SK-N-MC (cell line): Measurements from ENCODE around the gene CSF2.

ENCODE experiments used
- DNase-seq: peaks from one replicate; pipeline ENCODE4 v3.0.0-alpha.2; 2011; ENCODE audit warnings: low read depth, low spot score
- H3K27ac ChIP-seq: fragments of 200-600 bp; sonication (generic); 2 replicates; pipeline ENCODE4 v1.5.1; 2016; ENCODE audit warnings: mixed run types
- H3K36me3 ChIP-seq: fragments of 200-600 bp; sonication (generic); 2 replicates; pipeline ENCODE4 v1.6.1; 2017; ENCODE audit warnings: antibody characterized with exemption, low read length, mixed read lengths; ENCODE audit not compliant: insufficient read depth
- H3K4me3 ChIP-seq: fragments of 200-600 bp; sonication (generic); 2 replicates; pipeline ENCODE4 v1.5.1; 2016
- H3K9ac ChIP-seq: fragments of 200-600 bp; sonication (generic); 2 replicates; pipeline ENCODE4 v1.8.0; 2017; ENCODE audit warnings: mixed run types, mixed read lengths; ENCODE audit not compliant: insufficient read length
- H3K9me3 ChIP-seq: fragments of 200-600 bp; sonication (generic); 2 replicates; pipeline ENCODE4 v1.6.1; 2017; ENCODE audit warnings: low read depth, mild to moderate bottlenecking, antibody characterized with exemption, low read length, moderate library complexity, mixed read lengths
- EZH2 ChIP-seq: fragments of 200-600 bp; sonication (generic); IDR thresholded peaks from one replicate; pipeline ENCODE4 v1.6.1; 2017; ENCODE audit warnings: antibody characterized with exemption
- FOXP2 ChIP-seq: optimal IDR thresholded peaks from 2 replicates; pipeline ENCODE3; 2011; ENCODE audit warnings: mild to moderate bottlenecking, moderate library complexity; ENCODE audit not compliant: insufficient read depth; ENCODE audit errors: extremely low read length, control extremely low read depth
- POLR2AphosphoS5 ChIP-seq: IDR thresholded peaks from 2 replicates; pipeline ENCODE4 v1.6.1; 2012; ENCODE audit warnings: mild to moderate bottlenecking, low read depth, low read length, borderline replicate concordance

The CSF2 gene

GRCh38 chr5:132052520-132052919 lies 21.1 kb upstream of the CSF2 start:
- Histone ChIP-seq H3K9ac (no peak overlapping the region), H3K36me3 (no peaks in the 10 kb centered on the region), H3K27ac (no peak overlapping the region), H3K4me3 (no peak overlapping the region), H3K9me3 (no peaks in the 10 kb centered on the region)
- DNase-seq = no peak
- TF ChIP-seq EZH2 (no peak), FOXP2 (no peak), POLR2AphosphoS5 (no peak)

DNA sequence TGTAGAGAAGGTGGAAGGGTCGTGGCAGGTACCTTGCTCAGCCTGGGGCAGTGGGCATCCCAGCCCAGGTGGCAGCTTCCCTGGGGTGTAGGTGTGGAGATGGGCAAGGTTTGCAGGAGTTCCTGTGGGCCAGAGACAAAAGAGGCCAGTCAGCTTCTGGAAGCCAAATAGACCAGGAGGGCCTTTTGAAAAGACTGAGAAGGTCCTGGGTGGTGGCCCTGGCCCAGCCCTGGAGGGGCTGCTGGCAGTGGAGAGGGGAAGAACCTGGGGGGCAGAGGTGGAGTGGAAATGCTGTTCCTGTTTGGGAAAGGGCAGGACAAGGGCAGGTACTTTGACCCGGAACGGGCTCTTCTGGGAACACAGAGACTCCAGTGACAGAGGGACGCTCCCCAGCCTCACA lies 20.1 kb upstream of the CSF2 start:
- Histone ChIP-seq H3K27ac (no peak overlapping the region), H3K4me3 (no peak overlapping the region), H3K36me3 (no peaks in the 10 kb centered on the region), H3K9me3 (no peaks in the 10 kb centered on the region), H3K9ac (no peak overlapping the region)
- no peak for TF ChIP-seq POLR2AphosphoS5
- TF ChIP-seq EZH2 = no peak
- no peak for TF ChIP-seq FOXP2
- DNase-seq = no peak

DNA sequence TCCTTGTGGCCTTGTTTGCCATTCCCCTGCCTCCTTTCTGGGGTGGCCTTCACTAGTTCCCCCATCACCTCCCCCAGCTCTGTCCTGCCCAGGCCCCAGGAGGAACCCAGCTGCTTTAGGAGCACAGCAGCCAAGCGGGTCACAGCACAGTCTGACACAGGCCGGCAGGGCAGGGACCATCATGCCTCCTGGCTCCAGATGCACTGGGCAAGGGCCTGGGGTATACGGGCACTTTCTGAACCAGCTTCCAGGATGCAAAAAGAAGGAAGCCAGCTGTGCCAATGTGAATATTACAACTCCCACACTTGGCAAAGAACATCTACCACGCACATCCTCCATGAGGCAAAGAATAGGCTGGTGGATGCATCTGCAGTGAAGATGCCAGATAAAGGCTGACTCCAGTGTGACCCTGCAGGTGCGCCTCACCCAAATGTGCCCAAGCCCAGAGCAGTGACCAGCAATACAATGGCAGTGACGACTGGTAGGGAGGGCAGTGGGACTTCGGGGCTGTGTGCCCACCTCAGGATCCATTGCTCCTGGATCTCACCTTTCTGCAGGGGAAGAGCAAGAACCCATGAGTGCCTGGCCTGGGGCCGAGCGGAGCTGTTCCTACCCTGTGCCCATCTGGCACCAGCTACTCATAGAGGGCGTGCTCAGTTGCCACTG lies 19.4 kb upstream of the CSF2 start:
- TF ChIP-seq EZH2 (no peak), FOXP2 (no peak), POLR2AphosphoS5 (no peak)
- no peak for DNase-seq
- Histone ChIP-seq H3K9me3 (no peaks in the 10 kb centered on the region), H3K27ac (no peak overlapping the region), H3K36me3 (no peaks in the 10 kb centered on the region), H3K4me3 (no peak overlapping the region), H3K9ac (no peak overlapping the region)

GRCh38 chr5:132054697-132055440 lies 18.7 kb upstream of the CSF2 start:
- DNase-seq = no peak
- no peaks in the 10 kb centered on the region for H3K9me3 ChIP-seq
- H3K36me3 ChIP-seq = no peaks in the 10 kb centered on the region
- no peak overlapping the region for H3K4me3 ChIP-seq
- H3K9ac ChIP-seq = no peak overlapping the region
- no peak overlapping the region for H3K27ac ChIP-seq
- TF ChIP-seq EZH2 = no peak
- no peak for TF ChIP-seq POLR2AphosphoS5
- no peak for TF ChIP-seq FOXP2

GRCh38 chr5:132055441-132055807 lies 18.2 kb upstream of the CSF2 start:
- DNase-seq = no peak
- Histone ChIP-seq H3K9me3 (no peaks in the 10 kb centered on the region), H3K4me3 (no peak overlapping the region), H3K27ac (no peak overlapping the region), H3K9ac (no peak overlapping the region), H3K36me3 (no peaks in the 10 kb centered on the region)
- TF ChIP-seq POLR2AphosphoS5 (no peak), FOXP2 (no peak), EZH2 (no peak)

GRCh38 chr5:132055808-132056609 lies 17.6 kb upstream of the CSF2 start:
- no peaks in the 10 kb centered on the region for H3K9me3 ChIP-seq
- no peaks in the 10 kb centered on the region for H3K36me3 ChIP-seq
- H3K9ac ChIP-seq = no peak overlapping the region
- H3K4me3 ChIP-seq = no peak overlapping the region
- no peak for TF ChIP-seq POLR2AphosphoS5
- TF ChIP-seq FOXP2 = no peak
- no peak for TF ChIP-seq EZH2
- DNase-seq = no peak
- H3K27ac ChIP-seq = no peak overlapping the region

GRCh38 chr5:132056610-132057497 lies 16.7 kb upstream of the CSF2 start:
- Histone ChIP-seq H3K4me3 (no peak overlapping the region), H3K9ac (no peak overlapping the region), H3K27ac (no peak overlapping the region), H3K36me3 (no peaks in the 10 kb centered on the region), H3K9me3 (no peaks in the 10 kb centered on the region)
- DNase-seq = no peak
- no peak for TF ChIP-seq FOXP2
- no peak for TF ChIP-seq EZH2
- TF ChIP-seq POLR2AphosphoS5 = no peak
